HL-60 (cell line): ENCODE measurements around the gene CAP1.

Experiments used
- TF ChIP-seq, protein P1 (sequence below): IDR thresholded peaks from one replicate; pipeline ENCODE4 v1.5.1; 2011; ENCODE audit warnings: low read length, control low read depth, inconsistent platforms; ENCODE audit not compliant: insufficient read depth
- TF ChIP-seq, protein P2 (sequence below): IDR thresholded peaks from 2 replicates; pipeline ENCODE4 v1.6.1; 2012; ENCODE audit warnings: low read depth; ENCODE audit not compliant: insufficient replicate concordance

- TF ChIP-seq, protein P1, sequence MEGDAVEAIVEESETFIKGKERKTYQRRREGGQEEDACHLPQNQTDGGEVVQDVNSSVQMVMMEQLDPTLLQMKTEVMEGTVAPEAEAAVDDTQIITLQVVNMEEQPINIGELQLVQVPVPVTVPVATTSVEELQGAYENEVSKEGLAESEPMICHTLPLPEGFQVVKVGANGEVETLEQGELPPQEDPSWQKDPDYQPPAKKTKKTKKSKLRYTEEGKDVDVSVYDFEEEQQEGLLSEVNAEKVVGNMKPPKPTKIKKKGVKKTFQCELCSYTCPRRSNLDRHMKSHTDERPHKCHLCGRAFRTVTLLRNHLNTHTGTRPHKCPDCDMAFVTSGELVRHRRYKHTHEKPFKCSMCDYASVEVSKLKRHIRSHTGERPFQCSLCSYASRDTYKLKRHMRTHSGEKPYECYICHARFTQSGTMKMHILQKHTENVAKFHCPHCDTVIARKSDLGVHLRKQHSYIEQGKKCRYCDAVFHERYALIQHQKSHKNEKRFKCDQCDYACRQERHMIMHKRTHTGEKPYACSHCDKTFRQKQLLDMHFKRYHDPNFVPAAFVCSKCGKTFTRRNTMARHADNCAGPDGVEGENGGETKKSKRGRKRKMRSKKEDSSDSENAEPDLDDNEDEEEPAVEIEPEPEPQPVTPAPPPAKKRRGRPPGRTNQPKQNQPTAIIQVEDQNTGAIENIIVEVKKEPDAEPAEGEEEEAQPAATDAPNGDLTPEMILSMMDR, result no peak
- TF ChIP-seq, protein P2, sequence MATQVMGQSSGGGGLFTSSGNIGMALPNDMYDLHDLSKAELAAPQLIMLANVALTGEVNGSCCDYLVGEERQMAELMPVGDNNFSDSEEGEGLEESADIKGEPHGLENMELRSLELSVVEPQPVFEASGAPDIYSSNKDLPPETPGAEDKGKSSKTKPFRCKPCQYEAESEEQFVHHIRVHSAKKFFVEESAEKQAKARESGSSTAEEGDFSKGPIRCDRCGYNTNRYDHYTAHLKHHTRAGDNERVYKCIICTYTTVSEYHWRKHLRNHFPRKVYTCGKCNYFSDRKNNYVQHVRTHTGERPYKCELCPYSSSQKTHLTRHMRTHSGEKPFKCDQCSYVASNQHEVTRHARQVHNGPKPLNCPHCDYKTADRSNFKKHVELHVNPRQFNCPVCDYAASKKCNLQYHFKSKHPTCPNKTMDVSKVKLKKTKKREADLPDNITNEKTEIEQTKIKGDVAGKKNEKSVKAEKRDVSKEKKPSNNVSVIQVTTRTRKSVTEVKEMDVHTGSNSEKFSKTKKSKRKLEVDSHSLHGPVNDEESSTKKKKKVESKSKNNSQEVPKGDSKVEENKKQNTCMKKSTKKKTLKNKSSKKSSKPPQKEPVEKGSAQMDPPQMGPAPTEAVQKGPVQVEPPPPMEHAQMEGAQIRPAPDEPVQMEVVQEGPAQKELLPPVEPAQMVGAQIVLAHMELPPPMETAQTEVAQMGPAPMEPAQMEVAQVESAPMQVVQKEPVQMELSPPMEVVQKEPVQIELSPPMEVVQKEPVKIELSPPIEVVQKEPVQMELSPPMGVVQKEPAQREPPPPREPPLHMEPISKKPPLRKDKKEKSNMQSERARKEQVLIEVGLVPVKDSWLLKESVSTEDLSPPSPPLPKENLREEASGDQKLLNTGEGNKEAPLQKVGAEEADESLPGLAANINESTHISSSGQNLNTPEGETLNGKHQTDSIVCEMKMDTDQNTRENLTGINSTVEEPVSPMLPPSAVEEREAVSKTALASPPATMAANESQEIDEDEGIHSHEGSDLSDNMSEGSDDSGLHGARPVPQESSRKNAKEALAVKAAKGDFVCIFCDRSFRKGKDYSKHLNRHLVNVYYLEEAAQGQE, result no peak
Measured at GRCh38 chr1:40045766-40046165, 5.2 kb downstream of the CAP1 start.
